Dendritic cell treated with granulocyte-macrophage colony-stimulating factor and Interleukin-4, amounts not matched to agents 40 ng/mL and 50 ng/mL, for 4 days (primary cell): ENCODE results near the gene KRIT1.

ENCODE experiments used
- H3K27ac Mint-ChIP-seq: one replicate; pipeline ENCODE4 v1.8.0; 2022; ENCODE audit warnings: mild to moderate bottlenecking, mixed read lengths
- H3K27me3 Mint-ChIP-seq: one replicate; pipeline ENCODE4 v1.8.0; 2022; ENCODE audit warnings: mild to moderate bottlenecking, mixed read lengths
- H3K36me3 Mint-ChIP-seq: one replicate; pipeline ENCODE4 v1.8.0; 2022; ENCODE audit warnings: low read depth, mixed read lengths
- H3K4me1 Mint-ChIP-seq: one replicate; pipeline ENCODE4 v1.8.0; 2022; ENCODE audit warnings: low read depth, mixed read lengths
- H3K4me3 Mint-ChIP-seq: one replicate; pipeline ENCODE4 v1.8.0; 2022; ENCODE audit warnings: mild to moderate bottlenecking, moderate library complexity, mixed read lengths
- H3K9me3 Mint-ChIP-seq: one replicate; pipeline ENCODE4 v1.8.0; 2022; ENCODE audit warnings: mixed read lengths
- intact Hi-C: fragments of 100-400 bp; cut with micrococcal nuclease; formaldehyde crosslinking; loops from one replicate; pipeline ENCODE4 v1.15.0; 2022

KRIT1 gene

DNA sequence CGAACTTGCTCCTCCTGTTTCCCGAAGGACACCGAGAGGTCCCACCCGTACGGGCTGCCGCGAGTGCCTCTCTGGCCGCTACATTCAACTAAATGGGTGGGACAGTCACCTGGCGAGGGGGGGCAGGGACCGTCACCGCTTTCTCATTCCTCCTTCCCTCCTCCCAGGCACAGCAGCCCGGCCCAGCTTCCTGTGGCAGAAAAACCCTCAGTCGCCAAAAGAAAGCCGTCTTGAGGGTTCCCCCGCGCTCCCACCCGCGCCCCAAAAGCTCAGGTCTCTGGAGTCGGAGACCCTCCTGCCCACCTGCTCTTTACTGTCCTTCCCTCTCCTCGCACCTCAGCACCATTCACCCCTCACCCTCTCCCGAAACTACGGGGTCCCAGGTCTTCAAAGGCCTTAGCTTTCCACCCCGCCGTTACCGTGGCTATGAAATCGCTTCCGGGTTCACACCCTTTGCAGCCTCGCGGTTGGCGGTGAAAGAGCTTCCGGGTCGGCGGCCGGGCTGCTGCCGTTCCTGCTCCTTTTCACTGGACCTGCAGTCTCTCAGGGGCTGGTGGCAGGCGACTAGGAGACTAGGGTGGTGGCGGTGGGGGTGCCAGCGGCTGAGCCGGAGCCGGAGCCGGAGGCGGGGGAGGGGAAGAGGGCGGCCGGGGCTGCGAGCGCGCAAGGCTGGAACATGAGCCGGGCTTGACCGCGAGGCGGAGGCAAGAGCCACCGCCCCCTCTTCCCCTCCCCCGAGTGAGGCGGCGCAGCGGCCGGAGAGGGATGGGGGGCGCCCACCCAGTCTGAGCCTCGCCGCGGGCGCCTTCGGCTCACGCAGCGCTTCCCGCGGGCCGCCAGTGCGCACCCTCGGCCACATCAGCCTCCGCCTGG, at the start of gene KRIT1, which contains the start of gene ANKIB1:
KRIT1 (minus strand) TSS at position 428 of the 873 bp plus-strand sequence. CDS start 3,779 bp downstream, outside the sequence.
ANKIB1 (plus strand) TSS at position 488 of the 873 bp plus-strand sequence. CDS start 49,005 bp downstream, outside the sequence.
- Mint-ChIP-seq H3K4me1 (peaks cover 27% of the 10 kb centered on the region), H3K36me3 (peaks cover 24% of the 10 kb centered on the region), H3K9me3 (no peaks in the 10 kb centered on the region), H3K4me3 (peak within 1 kb of the TSS; percentile 87), H3K27ac (peak within 1 kb of the TSS; percentile 97), H3K27me3 (no peaks in the 10 kb centered on the region)
- intact Hi-C loops: loop anchor here (1.0 to 5.0 kb wide), 4 partner anchors 111 to 342 kb away; partner anchors contain the start of genes CYP51A1, GATAD1, PEX1 and RBM48

DNA sequence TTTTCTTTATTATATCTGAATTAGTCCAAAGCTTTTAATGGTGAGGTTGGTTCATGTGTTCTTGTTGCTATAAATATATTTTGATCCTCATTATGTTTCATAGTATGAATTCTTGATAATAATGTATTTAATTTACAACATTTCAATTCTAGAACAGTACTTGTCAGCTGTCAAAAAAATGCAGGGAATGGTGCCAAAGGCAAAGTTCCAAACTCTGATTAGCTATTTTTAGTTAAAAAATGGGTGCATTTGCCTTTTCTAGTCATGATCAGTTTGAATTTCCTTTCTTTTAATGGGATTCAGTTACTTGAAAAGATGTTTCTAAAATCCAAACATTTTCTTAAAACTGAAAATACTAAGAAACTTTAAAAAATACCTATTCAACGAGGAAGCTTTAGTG, 49.7 kb upstream of the KRIT1 start:
- intact Hi-C loops: no loop called here

DNA sequence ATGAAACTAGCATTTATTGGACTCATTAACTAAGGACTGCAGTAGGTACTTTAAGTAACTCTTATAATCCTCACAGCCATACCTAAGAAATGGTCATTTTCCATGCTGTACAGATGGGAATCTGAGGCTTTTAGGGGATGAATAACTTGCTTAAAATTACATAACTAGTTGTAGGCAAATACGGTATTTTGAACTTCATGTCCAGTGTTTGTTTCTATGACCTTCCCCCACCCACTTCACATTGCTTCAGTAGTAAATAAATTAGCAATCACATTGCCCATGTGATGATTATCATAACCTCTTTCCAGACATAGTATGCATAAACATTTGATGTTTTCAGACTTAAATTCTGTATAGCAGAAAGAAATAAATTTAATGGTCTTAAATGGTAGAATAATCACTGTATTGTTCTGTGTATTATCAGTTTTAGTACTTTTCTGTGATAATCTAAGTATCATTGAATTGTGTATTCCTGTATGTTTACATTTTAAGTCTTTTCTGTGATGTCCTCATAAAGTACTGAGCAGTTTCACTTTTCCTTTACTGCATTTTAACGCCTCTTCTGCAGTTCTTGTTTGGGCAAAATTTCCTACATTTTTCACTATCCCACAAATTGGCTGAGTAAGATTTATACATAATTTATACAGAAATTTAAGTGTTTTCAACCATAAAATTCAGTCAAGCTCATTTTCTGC, 48.3 kb upstream of the KRIT1 start:
- Mint-ChIP-seq H3K4me1 (peaks cover 11% of the 10 kb centered on the region), H3K36me3 (peaks cover 23% of the 10 kb centered on the region), H3K9me3 (no peaks in the 10 kb centered on the region), H3K4me3 (no peak overlapping the region), H3K27ac (no peak overlapping the region), H3K27me3 (no peaks in the 10 kb centered on the region)
- intact Hi-C loops: no loop called here

More for the DNA sequence above, 49.7 kb upstream of the KRIT1 start:
- H3K36me3 Mint-ChIP-seq: peaks cover 23% of the 10 kb centered on the region
- H3K27ac Mint-ChIP-seq: no peak overlapping the region
- H3K27me3 Mint-ChIP-seq: no peaks in the 10 kb centered on the region
- H3K4me1 Mint-ChIP-seq: peaks cover 11% of the 10 kb centered on the region
- no peaks in the 10 kb centered on the region for H3K9me3 Mint-ChIP-seq
- no peak overlapping the region for H3K4me3 Mint-ChIP-seq

DNA sequence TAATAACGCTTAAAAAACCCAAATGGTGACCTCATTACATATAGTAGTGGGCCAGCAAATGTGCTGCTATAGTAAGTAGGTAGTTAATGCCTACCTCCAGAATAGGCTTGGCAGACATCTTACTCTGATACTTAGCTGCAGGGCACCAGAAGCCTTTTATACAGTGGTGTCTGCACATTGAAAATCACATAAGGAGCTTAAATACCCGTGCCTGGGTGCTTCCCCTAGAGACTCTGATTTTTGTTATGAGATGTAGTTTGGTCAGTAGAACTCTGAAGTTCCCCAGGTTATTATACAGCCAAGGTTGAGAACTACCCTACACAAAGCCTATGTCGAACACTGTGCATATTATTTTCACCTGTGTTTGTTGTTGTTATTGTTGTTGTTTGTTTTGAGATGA, 47.3 kb upstream of the KRIT1 start:
- Mint-ChIP-seq H3K27me3 (no peaks in the 10 kb centered on the region), H3K4me3 (no peak overlapping the region), H3K9me3 (no peaks in the 10 kb centered on the region), H3K36me3 (peaks cover 18% of the 10 kb centered on the region), H3K4me1 (peaks cover 11% of the 10 kb centered on the region), H3K27ac (no peak overlapping the region)
- intact Hi-C loops: no loop called here

DNA sequence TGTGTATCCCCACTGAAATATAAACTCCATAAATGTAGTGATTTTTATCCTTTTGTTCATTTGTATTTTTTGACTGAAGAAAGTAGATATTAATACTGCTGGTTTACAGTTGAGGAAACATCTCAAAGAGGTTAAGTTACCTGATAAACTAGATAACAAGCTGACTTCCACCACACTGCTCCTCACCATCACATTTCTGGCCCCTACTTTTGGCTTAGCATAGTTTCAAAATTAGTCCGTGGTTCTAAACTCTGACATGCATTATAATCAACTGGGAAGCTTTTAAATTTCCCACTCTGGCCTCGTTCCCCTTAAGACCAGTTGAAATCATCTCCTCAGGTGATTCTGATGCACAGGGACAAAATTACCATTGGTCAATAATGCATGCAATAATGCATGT, 43.6 kb upstream of the KRIT1 start:
- H3K9me3 Mint-ChIP-seq: no peaks in the 10 kb centered on the region
- intact Hi-C loops: no loop called here
- H3K4me1 Mint-ChIP-seq: peaks cover 11% of the 10 kb centered on the region
- no peak overlapping the region for H3K4me3 Mint-ChIP-seq
- H3K27me3 Mint-ChIP-seq: no peaks in the 10 kb centered on the region
- H3K27ac Mint-ChIP-seq: no peak overlapping the region
- H3K36me3 Mint-ChIP-seq: no peaks in the 10 kb centered on the region

DNA sequence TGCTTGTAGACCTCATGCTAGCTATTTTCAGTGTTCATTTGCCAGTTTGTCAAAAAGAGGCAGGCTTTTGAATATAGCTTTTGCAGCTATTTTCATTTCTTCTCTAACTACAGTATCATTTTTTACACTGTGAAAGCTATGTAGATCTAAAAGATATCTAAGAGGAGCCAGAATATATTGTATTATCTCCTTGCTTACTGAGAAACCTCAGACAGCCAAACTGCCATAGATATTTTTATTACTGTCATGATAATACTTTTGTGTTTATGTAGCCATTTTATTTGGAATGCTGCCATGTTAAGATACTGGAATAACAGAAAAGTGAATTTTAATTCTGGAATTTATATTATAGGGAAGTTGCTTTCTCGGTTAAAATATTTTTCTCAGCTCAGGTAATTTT, 37.2 kb upstream of the KRIT1 start:
- Mint-ChIP-seq H3K4me1 (no peaks in the 10 kb centered on the region), H3K27me3 (no peaks in the 10 kb centered on the region), H3K4me3 (no peak overlapping the region), H3K36me3 (peaks cover 9% of the 10 kb centered on the region), H3K27ac (no peak overlapping the region), H3K9me3 (peaks cover 9% of the 10 kb centered on the region)
- intact Hi-C loops: no loop called here

DNA sequence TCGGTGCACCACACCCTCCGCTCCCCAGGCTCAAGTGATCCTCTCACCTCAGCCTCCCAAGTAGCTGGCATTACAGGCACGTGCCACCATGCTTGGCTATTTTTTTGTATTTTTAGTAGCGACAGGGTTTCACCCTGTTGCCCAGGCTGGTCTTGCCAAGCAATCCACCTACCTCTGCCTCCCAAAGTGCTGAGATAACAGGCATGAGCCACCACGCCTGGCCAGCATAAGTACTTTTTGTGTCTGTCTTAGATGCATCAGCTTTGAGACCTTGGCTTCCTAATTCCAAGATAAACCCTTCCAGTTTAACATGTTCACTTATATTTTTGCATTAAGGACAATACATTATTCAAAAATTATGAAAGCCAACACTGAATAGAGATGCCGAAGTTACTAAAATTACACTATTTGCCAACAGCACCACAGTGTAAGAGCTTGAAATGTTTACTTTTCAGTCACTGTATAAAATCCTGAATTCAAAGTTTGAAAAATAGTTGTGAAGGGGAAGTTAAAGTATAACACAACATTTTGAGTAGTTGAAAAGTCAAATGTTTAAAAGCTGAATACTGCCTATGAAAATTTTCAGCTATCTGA, 36.6 kb upstream of the KRIT1 start:
- no peak overlapping the region for H3K27ac Mint-ChIP-seq
- H3K4me3 Mint-ChIP-seq: no peak overlapping the region
- peaks cover 9% of the 10 kb centered on the region for H3K9me3 Mint-ChIP-seq
- intact Hi-C loops: no loop called here
- H3K27me3 Mint-ChIP-seq: no peaks in the 10 kb centered on the region
- H3K36me3 Mint-ChIP-seq: peaks cover 9% of the 10 kb centered on the region
- H3K4me1 Mint-ChIP-seq: no peaks in the 10 kb centered on the region

DNA sequence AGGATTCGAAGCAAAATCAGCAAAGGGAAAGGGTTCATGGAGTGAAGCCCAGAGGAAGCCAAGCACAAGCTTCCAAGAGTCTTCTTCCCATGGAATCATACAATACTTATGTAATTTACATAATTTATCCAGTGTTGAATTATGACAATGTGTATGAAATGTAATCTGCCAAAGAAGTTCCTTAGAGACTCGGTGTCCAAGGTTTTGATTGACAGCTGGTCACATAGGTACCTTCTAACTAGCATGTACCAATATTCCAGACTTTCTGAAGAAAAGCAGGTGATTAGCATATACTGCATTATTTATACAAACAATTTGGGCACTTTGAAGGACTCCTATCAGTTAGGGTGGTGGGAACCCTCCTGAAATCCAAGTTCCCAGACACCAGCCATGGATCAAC, 35.3 kb upstream of the KRIT1 start:
- H3K27ac Mint-ChIP-seq: no peak overlapping the region
- no peak overlapping the region for H3K4me3 Mint-ChIP-seq
- H3K27me3 Mint-ChIP-seq: no peaks in the 10 kb centered on the region
- peaks cover 16% of the 10 kb centered on the region for H3K36me3 Mint-ChIP-seq
- intact Hi-C loops: no loop called here
- H3K9me3 Mint-ChIP-seq: peaks cover 9% of the 10 kb centered on the region
- no peaks in the 10 kb centered on the region for H3K4me1 Mint-ChIP-seq

DNA sequence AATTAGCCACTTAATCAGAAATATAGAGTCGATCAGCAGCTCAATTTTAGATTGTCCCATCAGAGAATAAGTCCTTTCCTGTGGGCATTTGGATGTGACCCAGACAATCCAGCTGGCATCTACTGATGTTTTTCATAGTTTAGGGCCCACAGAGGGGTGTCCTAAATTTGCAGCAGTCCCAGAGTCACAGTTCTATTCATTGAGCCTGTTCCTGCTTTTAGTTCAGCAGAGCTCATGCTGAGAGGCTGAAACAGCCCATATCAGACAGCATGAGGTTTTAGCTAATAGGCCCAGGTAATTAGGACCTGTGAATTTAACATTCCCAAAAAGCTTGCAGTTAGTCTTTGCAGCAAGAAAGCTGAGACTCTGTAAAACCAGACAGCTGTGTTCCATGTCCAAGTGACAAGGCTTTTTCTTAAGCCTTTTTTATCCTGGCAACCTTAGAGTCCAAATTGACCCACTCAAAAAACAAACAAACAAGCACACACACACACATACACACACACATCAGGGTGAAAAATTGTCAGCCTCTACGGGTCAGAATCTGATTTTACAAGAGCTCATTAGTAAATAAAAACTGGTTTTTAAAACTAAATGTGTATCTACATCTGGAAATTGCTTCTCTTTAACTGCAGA, 33.8 kb upstream of the KRIT1 start:
- no peaks in the 10 kb centered on the region for H3K4me1 Mint-ChIP-seq
- peaks cover 9% of the 10 kb centered on the region for H3K9me3 Mint-ChIP-seq
- peaks cover 16% of the 10 kb centered on the region for H3K36me3 Mint-ChIP-seq
- intact Hi-C loops: no loop called here
- no peak overlapping the region for H3K27ac Mint-ChIP-seq
- no peak overlapping the region for H3K4me3 Mint-ChIP-seq
- no peaks in the 10 kb centered on the region for H3K27me3 Mint-ChIP-seq

DNA sequence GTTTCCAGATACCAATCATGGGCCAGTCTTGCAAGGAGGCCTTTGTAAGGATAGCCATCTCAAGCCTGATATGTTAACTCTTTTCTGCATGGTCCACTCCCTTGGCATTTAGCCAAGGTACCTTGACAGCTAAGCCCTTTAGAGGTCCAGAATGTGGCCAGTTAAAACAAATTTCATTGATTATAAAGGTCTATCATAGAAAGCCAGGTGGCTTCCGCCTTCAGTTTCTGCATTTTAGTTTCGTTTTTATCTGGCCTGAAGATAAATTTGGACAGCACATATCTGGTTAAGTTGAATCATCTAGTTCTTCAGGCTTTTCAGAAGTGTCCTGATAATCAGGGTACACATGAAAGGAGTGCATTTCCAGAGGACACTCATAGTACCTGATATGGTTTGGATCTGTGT, 30.7 kb upstream of the KRIT1 start:
- intact Hi-C loops: no loop called here
- H3K9me3 Mint-ChIP-seq: peaks cover 9% of the 10 kb centered on the region
- H3K4me3 Mint-ChIP-seq: no peak overlapping the region
- H3K4me1 Mint-ChIP-seq: no peaks in the 10 kb centered on the region
- peaks cover 16% of the 10 kb centered on the region for H3K36me3 Mint-ChIP-seq
- no peak overlapping the region for H3K27ac Mint-ChIP-seq
- H3K27me3 Mint-ChIP-seq: no peaks in the 10 kb centered on the region

DNA sequence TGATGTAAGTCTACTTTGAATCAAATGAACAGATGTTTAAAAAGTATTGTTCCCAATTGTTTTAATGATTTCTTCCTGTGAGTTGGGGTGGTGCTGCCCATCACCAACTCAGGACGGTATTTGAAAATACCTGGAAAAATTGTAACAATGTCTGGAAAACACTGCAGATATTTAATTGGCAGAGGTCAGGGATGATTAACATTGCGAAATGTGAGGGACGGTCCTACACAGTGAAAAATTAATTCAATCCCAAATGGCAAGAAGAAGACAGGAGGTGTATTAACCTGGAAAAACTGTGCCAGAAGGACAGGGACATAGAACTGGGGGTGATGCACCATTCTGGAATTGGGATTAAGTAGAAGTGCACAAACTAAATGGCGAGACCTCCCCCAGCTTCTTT, 29.6 kb upstream of the KRIT1 start:
- Mint-ChIP-seq H3K4me3 (no peak overlapping the region), H3K9me3 (peaks cover under 1% of the 10 kb centered on the region), H3K27me3 (no peaks in the 10 kb centered on the region), H3K27ac (no peak overlapping the region), H3K36me3 (peaks cover 9% of the 10 kb centered on the region), H3K4me1 (no peaks in the 10 kb centered on the region)
- intact Hi-C loops: no loop called here

DNA sequence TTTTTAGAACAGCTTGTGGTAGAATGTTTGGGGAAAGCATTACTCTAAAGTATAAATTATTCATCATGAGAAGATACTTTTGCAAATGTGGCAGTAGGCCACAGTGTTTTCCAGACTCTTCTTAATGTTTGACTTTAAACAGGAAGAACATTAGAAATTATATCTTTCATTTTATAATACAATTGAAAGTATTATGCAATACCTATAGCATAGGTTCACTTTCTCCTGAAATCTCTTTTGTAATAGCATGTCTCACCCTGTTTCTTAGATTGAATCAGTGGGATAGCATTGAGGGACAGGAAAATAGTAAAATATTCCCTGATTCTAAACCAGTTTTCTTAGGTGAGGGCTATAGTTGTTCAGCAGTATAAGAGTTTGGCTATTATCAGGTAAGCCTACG, 23.2 kb upstream of the KRIT1 start:
- Mint-ChIP-seq H3K9me3 (no peaks in the 10 kb centered on the region), H3K27me3 (no peaks in the 10 kb centered on the region), H3K27ac (no peak overlapping the region), H3K4me1 (no peaks in the 10 kb centered on the region), H3K4me3 (no peak overlapping the region), H3K36me3 (peaks cover 3% of the 10 kb centered on the region)
- intact Hi-C loops: no loop called here

DNA sequence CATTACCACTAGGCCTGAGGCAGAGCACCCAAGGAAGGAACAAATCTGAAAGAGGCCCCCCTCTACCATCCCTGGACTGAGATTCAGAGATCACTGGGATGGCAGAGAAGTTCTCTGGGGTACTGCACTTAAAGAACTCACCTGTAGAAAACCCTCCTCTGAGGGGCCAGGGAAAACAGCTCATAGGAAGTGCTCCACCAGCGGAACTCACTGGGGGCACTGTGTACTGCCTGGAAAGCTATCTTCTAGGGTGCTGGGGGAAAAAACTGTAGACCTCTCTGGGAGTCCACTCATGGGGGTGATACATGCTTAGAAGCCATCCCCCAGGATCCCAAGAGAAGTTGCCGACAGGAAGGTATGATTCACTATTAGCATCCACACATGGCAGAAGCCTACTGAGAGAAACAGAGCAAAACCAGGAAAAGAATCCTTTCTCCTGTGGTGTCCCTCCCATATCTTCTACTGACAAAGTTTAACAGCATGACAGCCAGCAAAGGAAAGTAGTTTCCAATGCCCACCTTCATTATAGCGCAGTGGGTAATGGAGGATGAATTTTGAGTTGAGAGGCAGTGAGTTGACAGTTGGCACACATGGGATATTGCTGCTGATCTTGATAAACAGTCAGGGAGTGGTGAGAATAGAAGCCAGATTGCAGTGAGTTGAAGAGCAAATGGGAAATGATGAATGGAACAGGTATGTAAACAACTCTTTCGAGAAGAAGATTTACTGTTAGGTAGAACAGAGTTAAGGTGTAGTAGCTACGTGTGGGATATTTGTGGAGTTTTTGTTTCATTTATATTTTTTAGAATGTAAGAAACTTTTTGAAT, 20.9 kb upstream of the KRIT1 start:
- H3K36me3 Mint-ChIP-seq: peaks cover 6% of the 10 kb centered on the region
- H3K9me3 Mint-ChIP-seq: no peaks in the 10 kb centered on the region
- no peaks in the 10 kb centered on the region for H3K4me1 Mint-ChIP-seq
- intact Hi-C loops: no loop called here
- no peaks in the 10 kb centered on the region for H3K27me3 Mint-ChIP-seq
- H3K4me3 Mint-ChIP-seq: no peak overlapping the region
- H3K27ac Mint-ChIP-seq: no peak overlapping the region
